Esophagus muscularis mucosa (tissue), 4 donors: ENCODE data around the gene FURIN. TPM values are rescaled to one million over a fixed set of nuclear protein-coding genes. Genes with fewer than 3 reads are reported as not detected.

Source experiments
- DNase-seq: peaks from one replicate; pipeline ENCODE4 v3.0.0-alpha.2; 2017; ENCODE audit errors: extremely low spot score
- H3K27ac ChIP-seq, 4 donors: fragments of 200-600 bp; sonication (generic); replicated peaks in 1 of 4; 1 replicate in 3 of 4; 2 replicates in 1 of 4; pipeline ENCODE4 v1.5.1; 2016 to 2019; ENCODE audit warnings: mild to moderate bottlenecking in 1 of 4
- H3K27me3 ChIP-seq, 4 donors: fragments of 200-600 bp; sonication (generic); one replicate each; pipeline versions ENCODE4 v1.5.1 to v1.6.0; 2016 to 2019
- H3K36me3 ChIP-seq, 4 donors: fragments of 200-600 bp; sonication (generic); one replicate each; pipeline ENCODE4 v1.5.1; 2016 to 2019
- H3K4me1 ChIP-seq, 4 donors: fragments of 200-600 bp; sonication (generic); one replicate each; pipeline ENCODE4 v1.5.1; 2016 to 2019
- H3K4me3 ChIP-seq, 4 donors: fragments of 200-600 bp; sonication (generic); 1 replicate in 2 of 4; 2 replicates in 2 of 4; pipeline ENCODE4 v1.5.1; 2016 to 2019; ENCODE audit warnings: mild to moderate bottlenecking in 4 of 4, moderate library complexity in 1 of 4
- H3K9me3 ChIP-seq, 4 donors: fragments of 200-600 bp; sonication (generic); 1 replicate in 3 of 4; 2 replicates in 1 of 4; pipeline ENCODE4 v1.5.1; 2016 to 2019
- CTCF ChIP-seq, 3 experiments: fragments of 200-600 bp in 2 of 3; fragments of 450-650 bp in 1 of 3; sonication (generic) in 2 of 3; IDR thresholded peaks; one replicate each; pipeline ENCODE4 v1.5.1; 2017 to 2019; ENCODE audit warnings: antibody characterized with exemption in 3 of 3, mild to moderate bottlenecking in 2 of 3, moderate library complexity in 1 of 3
- EP300 ChIP-seq: sonication (generic); formaldehyde crosslinking; IDR thresholded peaks from one replicate; pipeline ENCODE4 v1.6.1; 2017; ENCODE audit warnings: antibody characterized with exemption
- POLR2A ChIP-seq: fragments of 450-650 bp; IDR thresholded peaks from one replicate; pipeline ENCODE4 v1.6.1; 2017; ENCODE audit warnings: antibody characterized with exemption, moderate library complexity, mild to moderate bottlenecking, low read depth
- POLR2AphosphoS5 ChIP-seq, 2 donors: sonication (generic); formaldehyde crosslinking; IDR thresholded peaks; one replicate each; pipeline ENCODE4 v1.6.1; 2017; ENCODE audit warnings: antibody characterized with exemption in 2 of 2
- WGBS: methylation state at CpG from one replicate; pipeline ENCODE4 v1.1.5; 2018; 5-methylcytosine and 5-hydroxymethylcytosine counted together
- intact Hi-C: fragments of 100-400 bp; cut with DNase I; formaldehyde crosslinking; loops from one replicate; pipeline ENCODE4 v1.15.1; 2023
- total RNA-seq, 4 donors: library from RNA; depleted of rRNA; stranded (reverse); fragments of >200 nt; gene quantifications; one replicate each; pipeline versions ENCODE4 v1.1.0 to v1.2.1, GENCODE V29; 2016

FURIN gene
- total RNA-seq, 4 donors from 2014 or later: 39.0 to 84.0 (median 80.3) TPM

- DNase-seq: no peak
- H3K9me3 ChIP-seq: no peaks in the 10 kb centered on the region
- 73% methylated on average over 7 of the region's 7 CpGs for WGBS
- no peak overlapping the region for H3K4me3 ChIP-seq
- no peak overlapping the region for H3K27ac ChIP-seq
- TF ChIP-seq CTCF (IDR thresholded peaks at IDR 0.05) (no peak), POLR2AphosphoS5 (IDR thresholded peaks at IDR 0.05) (no peak), EP300 (no peak), POLR2A (no peak)
- H3K4me1 ChIP-seq: peaks cover 0 to 10% (median 0%) of the 10 kb centered on the region in 4 donors
- no peaks in the 10 kb centered on the region for H3K27me3 ChIP-seq
- intact Hi-C loops: no loop called here
- H3K36me3 ChIP-seq: peaks cover 85 to 100% (median 100%) of the 10 kb centered on the region in 4 donors
These were observed 46.9 kb downstream of the FURIN start for GRCh38 chr15:90915216-90915807.

- Histone ChIP-seq H3K27me3 (no peaks in the 10 kb centered on the region), H3K36me3 (peaks cover 81 to 100% (median 100%) of the 10 kb centered on the region in 4 donors), H3K9me3 (no peaks in the 10 kb centered on the region), H3K4me3 (no peak overlapping the region), H3K27ac (no peak overlapping the region), H3K4me1 (peaks cover 0 to 10% (median 0%) of the 10 kb centered on the region in 4 donors)
- intact Hi-C loops: no loop called here
- 78% methylated on average over 17 of the region's 25 CpGs for WGBS
- TF ChIP-seq CTCF (IDR thresholded peaks at IDR 0.05): no peak
- TF ChIP-seq POLR2A: no peak
- no peak for TF ChIP-seq EP300
- no peak for TF ChIP-seq POLR2AphosphoS5 (IDR thresholded peaks at IDR 0.05)
- no peak for DNase-seq
These were observed 47.5 kb downstream of the FURIN start for GRCh38 chr15:90915808-90916440.

- Histone ChIP-seq H3K27ac (no peak overlapping the region), H3K9me3 (no peaks in the 10 kb centered on the region), H3K27me3 (no peaks in the 10 kb centered on the region), H3K4me1 (peaks cover 0 to 10% (median 0%) of the 10 kb centered on the region in 4 donors), H3K4me3 (no peak overlapping the region), H3K36me3 (peaks cover 76 to 100% (median 100%) of the 10 kb centered on the region in 4 donors)
- 83% methylated on average over 11 of the region's 11 CpGs for WGBS
- DNase-seq: no peak
- intact Hi-C loops: no loop called here
- TF ChIP-seq POLR2A: no peak
- no peak for TF ChIP-seq CTCF (IDR thresholded peaks at IDR 0.05)
- TF ChIP-seq POLR2AphosphoS5 (IDR thresholded peaks at IDR 0.05): no peak
- TF ChIP-seq EP300: no peak
These were observed 48.1 kb downstream of the FURIN start for GRCh38 chr15:90916461-90916860.

GRCh38 chr15:90917569-90917968 is 49.2 kb downstream of the FURIN start:
- Histone ChIP-seq H3K27ac (no peak overlapping the region), H3K36me3 (peaks cover 65 to 95% (median 90%) of the 10 kb centered on the region in 4 donors), H3K4me1 (peaks cover 0 to 10% (median 0%) of the 10 kb centered on the region in 4 donors), H3K4me3 (no peak overlapping the region), H3K9me3 (no peaks in the 10 kb centered on the region), H3K27me3 (no peaks in the 10 kb centered on the region)
- no peak for DNase-seq
- intact Hi-C loops: no loop called here
- TF ChIP-seq CTCF (IDR thresholded peaks at IDR 0.05) (no peak), EP300 (no peak), POLR2AphosphoS5 (IDR thresholded peaks at IDR 0.05) (no peak), POLR2A (no peak)
- 86% methylated on average over 8 of the region's 12 CpGs for WGBS
